Stimulated activated CD8-positive, alpha-beta memory T cell treated with anti-CD3 and anti-CD28 coated beads, Interleukin-15, amount 100 ng/mL, for 24 hours (primary cell): ENCODE measurements around the gene TTC5.
A peak's percentile ranks its signal among the peaks of the same experiment; 100 is the strongest.
"Not testable (repeated sequence)": the region's sequence is repeated elsewhere in the genome, so short reads cannot be mapped to it uniquely, and the experiment has no call there.

Source experiments
- DNase-seq: peaks from one replicate; pipeline ENCODE4 v3.0.0-alpha.2; 2020; ENCODE audit warnings: low read depth

Gene TTC5, protein sequence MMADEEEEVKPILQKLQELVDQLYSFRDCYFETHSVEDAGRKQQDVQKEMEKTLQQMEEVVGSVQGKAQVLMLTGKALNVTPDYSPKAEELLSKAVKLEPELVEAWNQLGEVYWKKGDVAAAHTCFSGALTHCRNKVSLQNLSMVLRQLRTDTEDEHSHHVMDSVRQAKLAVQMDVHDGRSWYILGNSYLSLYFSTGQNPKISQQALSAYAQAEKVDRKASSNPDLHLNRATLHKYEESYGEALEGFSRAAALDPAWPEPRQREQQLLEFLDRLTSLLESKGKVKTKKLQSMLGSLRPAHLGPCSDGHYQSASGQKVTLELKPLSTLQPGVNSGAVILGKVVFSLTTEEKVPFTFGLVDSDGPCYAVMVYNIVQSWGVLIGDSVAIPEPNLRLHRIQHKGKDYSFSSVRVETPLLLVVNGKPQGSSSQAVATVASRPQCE

DNA sequence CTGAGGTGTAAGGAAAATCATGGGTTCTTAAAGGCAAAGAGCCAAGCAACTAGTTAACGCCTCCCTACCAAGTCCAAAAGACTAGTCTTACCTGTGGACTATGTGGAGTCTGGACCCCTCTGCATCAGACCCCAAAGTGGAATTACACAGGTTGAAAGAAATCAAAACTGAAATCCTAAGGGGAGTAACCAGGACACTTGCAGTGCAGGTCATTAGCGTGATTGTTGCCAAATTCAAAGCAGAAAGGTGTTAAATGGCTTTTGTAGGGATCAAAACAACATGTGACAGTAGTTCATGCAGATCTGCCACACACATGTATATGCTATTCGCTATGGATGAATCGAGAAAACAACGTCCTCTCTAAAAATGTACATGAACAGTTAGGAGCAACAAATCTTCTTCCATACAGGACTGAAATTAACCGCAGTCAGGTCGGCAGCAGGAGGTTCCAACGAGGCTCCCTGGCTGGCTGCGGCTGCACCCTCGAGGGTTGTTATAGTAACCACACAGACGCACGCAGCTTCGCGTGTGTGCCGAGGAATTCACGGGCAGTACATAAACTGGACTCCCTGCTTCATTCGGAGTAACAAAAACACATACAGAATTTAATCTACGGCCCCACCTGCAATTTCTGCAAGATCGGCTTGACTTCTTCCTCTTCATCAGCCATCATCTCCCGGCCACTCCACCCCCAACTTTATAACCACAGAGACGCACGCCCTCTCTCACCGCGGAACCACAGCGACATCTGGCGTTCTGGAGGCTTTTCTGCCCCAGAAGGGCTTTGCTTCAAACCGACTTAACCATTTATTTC is at the start of gene TTC5:
TSS of gene TTC5 (minus strand) at position 687 of the 814 bp plus-strand sequence. CDS start at position 673, 14 bp downstream.
- peak; percentile 79 for DNase-seq

DNA sequence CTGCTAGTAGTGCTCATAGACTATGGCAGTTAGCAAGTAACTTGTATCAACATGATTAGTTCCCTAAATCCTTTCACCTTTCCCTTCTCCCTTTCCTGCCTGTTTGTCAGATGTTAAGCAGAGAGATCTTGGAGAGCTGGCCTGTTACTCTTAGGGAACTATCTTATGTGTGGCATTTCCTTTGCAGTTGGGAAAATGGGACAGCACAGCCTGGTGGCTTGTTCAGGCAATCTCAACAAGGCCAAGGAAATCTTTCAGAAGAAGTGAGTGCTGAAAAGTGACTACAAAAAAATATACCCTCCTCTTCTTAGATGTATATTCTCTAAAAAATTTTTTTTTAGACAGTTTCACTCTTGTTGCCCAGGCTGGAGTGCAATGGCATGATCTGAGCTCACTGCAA is 45.1 kb upstream of the TTC5 start:
- DNase-seq, result no peak

DNA sequence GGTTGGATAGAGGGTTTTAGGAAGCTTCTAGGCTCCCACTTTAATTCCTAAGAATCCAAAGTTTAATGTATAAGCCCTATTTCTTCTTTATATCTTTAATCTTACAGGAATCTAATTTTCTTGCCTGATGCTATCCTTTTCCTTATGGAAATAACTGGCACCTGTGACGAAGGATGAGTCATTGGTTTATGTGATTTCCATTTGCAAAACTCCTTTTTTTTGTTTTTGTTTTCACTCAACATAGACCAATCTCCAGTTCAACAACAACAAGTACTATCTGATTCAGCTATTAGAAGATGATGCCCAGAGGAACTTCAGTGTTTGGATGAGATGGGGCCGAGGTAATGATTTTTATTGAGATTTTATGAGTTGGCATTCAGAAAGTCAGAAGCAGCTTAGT is 44.5 kb upstream of the TTC5 start:
- no peak for DNase-seq

DNA sequence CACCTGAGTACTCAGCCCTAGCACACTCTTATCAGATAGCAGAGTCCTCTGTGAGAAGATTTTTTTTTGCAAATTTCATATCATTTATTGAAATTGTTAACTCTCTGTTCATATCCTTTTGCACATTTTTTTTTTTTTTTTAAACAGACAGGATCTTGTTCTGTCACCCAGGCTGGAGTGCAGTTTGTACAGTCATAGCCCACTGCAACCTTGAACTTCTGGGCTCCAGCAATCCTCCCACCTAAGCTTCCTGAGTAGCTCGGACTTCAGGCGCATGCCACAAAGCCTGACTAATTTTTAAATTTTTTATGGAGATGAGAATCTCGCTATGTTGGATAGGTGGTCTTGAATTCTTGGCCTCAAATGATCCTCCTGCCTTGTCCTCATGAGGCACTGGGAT is 42.0 kb upstream of the TTC5 start:
- no peak for DNase-seq

DNA sequence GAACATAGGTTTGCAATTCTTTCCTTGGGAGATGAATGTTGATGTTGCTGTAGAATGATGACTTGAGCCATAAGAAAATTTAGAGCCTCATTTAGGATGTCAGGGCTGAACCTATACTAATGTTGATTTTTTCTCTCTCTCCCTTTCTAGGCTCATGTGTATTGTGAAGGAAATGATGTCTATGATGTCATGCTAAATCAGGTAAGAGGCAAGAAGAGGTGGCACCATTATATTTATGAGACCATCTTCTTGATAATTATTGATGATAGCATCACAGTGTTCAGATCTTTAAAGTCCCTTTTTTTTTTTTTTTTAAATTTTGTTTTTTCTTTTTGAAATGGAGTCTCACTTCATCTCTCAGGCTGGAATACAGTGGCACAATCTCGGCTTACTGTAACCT is 41.0 kb upstream of the TTC5 start:
- no peak for DNase-seq

DNA sequence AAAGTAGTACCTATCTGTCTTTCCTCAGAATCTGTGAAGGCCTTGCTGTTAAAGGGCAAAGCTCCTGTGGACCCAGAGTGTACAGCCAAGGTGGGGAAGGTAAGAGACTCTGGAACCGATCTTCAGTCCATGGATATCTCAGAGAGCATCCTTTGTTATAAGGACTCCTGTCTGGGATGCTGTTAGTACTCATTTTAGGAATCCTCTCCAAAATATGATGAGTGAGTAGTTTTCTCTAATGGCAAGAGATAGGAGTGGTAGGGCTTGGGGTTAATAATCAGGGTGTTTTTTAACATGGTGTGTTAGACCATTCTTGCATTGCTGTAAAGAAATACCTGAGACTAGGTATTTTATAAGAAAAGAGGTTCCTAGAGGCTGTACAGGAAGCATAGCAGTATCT is 39.6 kb upstream of the TTC5 start:
- DNase-seq, result no peak

DNA sequence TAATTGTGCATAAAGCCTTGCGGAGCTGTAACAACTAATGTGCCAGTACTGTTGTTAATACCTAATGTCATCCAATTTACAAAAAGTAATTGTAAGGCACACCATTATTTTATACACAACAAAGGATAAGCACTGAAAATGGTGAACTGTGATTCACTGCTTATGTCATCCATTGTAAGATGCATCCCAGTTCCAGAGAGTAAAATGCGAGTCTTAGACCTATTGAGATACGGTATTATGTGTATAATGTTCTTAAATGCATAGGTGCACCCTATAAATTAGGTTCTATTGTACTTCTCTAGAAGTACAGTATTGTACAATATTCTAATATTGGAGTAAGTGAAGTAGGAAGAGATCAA is 38.1 kb upstream of the TTC5 start:
- DNase-seq, result no peak

DNA sequence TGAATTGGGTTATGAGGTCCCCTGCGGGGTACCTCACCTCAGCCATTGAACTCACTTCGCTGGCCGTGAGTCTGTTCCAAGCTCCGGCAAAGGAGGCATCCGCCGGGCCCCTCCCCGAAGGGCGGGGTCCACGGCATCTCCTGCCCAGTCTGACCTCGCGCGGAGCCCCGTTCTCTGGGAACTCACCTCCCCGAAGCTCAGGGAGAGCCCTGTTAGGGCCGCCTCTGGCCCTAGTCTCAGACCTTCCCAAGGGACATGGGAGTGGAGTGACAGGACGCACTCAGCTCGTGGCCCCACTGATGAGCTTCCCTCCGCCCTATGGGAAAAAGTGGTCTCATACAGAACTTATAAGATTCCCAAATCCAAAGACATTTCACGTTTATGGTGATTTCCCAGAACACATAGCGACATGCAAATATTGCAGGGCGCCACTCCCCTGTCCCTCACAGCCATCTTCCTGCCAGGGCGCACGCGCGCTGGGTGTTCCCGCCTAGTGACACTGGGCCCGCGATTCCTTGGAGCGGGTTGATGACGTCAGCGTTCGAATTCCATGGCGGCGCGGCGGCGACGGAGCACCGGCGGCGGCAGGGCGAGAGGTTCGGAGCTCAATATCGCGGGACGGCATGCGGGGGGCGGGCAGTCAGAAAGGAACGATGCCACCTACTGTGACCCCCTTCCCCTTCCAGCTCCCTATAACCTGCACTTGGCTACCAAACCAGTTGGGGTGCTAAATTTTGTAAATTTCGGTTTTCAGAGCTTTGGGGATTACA is 37.5 kb upstream of the TTC5 start, which contains the start of gene PARP2:
TSS of gene PARP2 (plus strand) at position 544 of the 770 bp plus-strand sequence. CDS start at position 551, 7 bp downstream.
- DNase-seq, result peak; percentile 79

DNA sequence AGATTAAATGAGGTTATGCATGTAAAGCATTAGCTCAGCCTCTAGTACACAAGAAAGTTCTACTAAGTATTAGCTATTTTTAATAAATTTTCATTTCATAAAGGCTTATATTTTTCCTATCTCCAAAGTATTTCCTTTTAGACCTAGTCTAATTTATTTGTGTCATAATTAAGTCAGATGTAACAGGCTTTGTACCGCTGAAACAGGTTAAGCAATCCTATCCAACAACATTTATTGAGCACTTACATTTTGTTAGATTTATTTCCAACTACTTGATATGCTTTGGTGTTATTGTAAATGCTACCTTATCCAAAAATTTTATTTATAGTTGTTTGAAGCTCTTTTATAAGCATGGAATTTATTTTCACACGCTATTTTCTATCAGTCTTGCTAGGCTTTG is 35.9 kb upstream of the TTC5 start:
- no peak for DNase-seq

DNA sequence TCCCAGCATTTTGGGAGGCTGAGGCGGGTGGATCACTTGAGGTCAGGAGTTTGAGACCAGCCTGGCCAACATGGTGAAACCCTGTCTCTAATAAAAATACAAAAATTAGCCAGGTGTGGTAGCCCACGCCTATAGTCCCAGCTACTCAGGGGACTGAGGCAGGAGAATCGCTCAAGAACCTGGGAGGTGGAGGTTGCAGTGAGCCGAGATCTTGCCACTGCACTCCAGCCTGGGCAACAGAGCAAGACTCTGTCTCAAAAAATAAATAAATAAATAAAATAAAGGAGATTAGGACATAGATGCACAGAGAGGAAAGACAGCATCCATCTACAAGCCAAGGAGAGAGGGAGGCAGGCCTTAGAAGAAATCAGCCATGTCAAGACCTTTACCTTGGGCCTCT is 35.3 kb upstream of the TTC5 start:
- DNase-seq, result not testable (repeated sequence)

DNA sequence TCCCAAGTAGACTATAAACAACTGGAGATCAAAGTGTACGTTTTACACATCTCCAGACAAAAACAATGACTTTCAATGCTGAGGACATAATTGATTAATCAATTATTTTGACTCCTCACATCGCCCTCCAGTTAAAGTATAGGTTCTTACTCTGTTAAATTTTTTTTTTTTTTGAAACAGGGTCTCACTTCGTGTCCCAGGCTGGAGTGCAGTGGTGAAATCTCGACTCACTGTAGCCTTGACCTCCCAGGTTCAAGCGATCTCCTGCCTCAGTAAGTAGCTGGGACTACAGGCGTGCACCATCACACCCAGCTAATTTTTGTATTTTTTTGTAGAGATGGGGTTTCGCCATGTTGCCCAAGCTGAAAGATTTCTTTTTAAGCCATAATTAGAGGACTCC is 28.3 kb upstream of the TTC5 start:
- DNase-seq, result no peak

DNA sequence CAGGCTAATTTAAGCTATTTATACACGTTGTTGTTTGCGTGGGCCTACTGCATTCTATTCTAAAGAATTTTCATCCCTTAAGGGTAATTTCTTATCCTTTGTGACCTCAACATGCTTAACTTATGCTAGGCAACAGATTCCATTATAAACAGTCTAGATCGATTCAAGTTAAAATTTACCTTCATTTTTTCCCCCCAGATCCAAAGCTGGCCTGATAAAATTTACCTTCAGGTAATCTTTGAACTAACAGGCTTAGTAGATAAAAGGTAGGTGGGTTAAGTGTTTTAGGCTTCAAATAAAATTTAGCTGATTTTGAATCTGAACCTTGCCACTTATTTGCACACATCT is 27.7 kb upstream of the TTC5 start:
- no peak for DNase-seq

DNA sequence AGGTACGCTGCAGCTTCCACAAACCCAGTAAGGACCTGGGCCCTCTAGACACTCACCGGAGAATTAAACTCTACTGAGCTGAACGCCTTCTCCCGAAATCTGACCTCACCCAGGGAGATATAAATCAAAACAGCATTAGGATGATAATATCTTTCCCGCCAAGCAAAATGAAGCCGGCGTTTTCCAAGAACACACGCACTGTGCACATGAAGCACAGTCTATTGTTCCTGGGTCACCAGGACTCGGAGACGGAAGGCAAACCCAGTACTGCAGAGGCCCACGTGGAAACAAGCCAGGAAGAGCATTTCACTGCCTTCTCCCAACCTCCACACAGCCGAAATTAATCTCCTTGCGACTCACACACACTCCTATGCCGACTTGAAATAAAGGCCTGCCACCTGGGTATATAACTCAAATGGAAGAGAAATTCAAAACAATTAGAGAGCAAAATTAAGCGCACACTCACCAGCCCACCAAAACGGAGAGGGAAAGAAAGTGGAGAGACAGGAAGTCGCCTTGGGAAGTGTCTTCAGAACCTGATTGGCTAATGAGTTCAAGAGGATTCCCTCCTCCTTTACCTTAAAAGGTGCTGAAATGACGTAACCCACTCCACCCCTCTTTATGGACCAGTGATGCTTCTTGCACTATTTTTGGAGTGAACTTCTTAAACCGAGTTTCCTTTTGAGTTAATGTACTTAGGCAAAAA is 27.2 kb upstream of the TTC5 start, which contains the start of gene CCNB1IP1:
TSS of gene CCNB1IP1 (minus strand) at position 492 of the 706 bp plus-strand sequence. CDS start 16,756 bp downstream, outside the sequence.
- DNase-seq, result no peak

DNA sequence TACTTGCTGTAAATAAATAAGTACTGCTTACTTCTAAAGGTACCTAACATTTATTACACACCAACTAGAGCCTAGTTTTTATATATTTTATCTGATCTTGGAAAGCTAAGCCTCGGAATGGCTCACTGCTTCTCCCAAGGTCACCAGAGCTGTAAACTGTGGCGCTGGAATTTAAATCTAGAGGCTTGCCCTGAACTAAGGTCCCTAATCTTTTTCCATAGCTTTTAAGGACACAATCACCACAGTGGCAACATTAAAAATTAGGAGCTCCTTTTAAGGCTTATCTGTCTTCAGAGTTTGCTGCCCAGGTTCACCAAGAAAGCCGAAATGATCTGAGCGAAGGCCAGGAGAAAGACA is 26.7 kb upstream of the TTC5 start:
- DNase-seq, result no peak

DNA sequence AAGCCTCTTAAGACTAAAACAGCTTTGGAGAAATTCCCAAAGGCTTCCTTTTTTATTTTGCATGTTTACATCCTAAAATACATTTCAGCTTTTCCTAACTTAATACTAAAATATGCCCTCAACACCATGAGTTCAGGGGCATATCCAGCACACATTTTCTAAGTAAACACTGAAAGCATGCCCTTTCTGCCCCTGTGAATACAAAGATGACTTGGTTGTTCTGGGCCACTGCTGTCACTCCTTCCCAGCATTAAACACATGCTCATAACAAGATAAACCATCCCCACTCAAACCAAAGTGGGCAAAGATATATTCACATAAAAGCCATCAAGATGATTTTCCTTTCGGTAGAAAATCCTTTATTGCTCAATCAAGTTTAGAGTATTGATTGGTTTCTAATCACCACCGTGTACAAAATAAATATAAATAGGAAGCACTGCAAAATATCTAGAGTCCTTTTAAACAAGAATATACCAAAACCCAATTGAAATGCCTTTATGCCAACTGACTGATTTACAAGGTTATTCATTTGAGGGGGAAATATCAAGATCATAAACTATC is 25.4 kb upstream of the TTC5 start:
- no peak for DNase-seq

DNA sequence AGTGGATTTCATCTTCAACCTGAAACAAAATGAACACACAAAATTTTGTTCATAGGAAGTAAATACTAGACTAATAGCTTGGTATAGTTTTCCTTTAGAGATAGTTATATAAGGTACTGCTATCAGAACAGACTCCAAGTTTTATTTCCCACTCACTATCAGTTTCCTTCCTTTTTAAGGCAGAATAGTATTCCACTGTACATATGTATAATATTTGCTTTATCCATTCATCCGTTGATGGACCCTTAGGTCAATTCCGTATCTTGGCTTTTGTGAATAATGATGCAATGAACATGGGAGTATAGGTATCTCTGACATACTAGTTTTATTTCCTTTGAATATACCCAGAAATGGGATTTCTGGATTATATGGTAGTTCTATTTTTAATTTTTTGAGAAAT is 23.6 kb upstream of the TTC5 start:
- no peak for DNase-seq

DNA sequence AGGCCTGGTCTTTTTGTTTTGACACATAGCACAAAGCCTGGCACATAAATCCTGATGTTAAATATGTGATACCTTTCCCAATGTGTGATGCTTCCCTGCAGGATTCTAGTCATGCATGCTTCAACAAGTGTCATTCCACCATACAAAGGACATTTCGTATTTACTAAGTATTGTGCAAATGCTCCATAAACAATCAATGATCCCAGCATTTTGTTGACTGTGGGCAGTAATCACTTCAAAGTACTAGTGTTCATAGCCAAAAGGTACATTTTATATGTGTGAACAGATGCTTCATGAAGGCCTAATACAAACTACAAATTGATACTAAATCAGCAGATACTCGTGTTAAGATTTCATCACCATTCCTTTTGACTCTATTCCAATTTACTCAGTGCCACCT is 23.0 kb upstream of the TTC5 start:
- DNase-seq, result no peak

DNA sequence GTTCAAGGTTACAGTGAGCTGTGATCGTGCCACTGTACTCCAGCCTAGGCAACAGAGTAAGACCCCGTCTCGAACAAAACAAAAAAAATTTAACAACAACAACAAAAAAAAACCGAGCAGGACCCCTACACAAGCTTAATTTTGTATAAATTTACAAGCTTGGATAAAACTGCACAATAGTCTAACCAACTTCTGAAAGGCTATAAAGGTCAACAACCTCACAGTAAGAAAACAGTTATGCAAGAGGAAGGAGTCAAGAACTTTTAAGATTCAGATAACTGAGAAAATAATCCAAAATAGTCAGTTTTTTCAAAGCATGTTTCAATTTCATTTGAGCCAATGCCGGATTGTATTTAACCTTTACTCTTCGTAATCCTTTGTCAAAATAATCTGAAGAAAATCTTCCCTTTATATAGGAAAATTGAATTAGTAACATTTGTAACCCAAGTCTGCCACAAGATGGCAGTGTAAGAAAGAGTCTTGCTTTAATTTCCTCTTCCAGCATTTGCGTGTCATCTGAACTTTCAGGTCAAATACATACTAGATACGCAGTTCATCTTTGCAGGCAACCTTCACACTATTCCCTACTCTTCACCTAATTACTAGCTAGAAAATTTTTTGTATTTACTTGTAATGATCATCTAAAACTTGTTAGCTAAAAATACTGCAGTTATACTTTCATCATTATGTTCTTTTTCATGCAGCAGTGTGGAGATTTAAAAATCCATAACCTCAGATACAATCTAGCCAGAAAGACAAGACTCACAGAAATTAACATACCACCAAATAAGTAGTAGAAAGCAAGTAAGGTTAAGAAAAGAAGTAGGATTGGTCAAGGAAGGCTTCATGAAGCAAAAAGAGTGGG is 21.5 kb upstream of the TTC5 start:
- no peak for DNase-seq

DNA sequence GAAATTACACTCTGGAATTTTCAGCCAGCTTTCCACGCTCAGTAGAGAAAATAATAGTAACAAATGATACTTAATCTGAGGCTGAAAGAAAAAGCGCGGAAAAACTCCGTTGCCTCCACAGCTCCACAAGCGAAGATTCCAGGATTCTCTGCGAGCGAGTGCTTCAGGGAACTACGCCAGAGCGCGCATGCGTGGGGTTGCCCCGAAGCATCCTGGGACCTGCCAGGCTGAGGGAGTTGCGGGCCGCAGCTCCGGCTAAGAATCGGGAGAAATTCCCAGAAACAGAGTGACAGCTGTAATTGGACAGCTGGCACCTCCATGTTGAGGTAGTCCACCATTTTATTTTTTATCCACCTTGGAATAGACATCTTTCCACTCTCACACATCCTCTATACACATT is 12.0 kb upstream of the TTC5 start:
- DNase-seq, result no peak

DNA sequence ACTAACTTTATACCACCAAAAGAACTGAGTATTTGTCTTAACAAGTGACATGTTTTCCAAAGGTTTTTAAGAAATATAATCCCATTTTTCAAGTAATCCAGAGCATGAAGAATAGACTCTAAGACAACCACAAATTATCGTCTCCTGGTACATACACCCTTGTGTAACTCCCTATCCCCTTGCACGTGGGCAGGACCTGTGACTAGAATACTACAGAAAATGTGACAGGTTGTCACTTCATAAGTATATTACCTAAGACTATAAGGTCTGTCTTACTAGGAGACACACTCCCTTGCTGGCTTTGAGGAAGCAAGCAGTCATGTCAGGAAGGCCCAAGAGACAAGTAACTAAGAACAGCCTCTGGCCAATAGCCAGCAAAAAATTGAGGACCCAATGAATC is 8.3 kb upstream of the TTC5 start:
- no peak for DNase-seq

DNA sequence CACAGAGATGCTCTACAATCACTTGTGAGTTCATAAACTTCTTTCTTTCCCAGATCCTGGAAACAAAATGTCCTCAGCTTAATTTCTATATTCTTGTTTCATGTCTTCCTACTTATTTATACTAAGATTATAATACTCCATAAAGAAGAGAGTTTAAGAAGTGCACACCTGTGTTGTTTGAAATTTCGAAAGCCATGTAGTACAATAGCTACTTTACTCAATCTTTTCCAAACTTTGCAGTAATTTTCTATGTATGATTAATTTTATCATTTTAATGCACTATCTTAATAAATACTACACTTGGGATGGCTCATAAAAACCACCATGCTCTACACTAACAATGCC is 300 bp upstream of the TTC5 start:
- no peak for DNase-seq
